Measurements from ENCODE around the gene JAML. TPM values are rescaled to one million over a fixed set of nuclear protein-coding genes. Genes with fewer than 3 reads are reported as not detected.

The JAML gene
- total and polyA plus RNA-seq, 2 of the 8 experiments (the other 6 are each of a cell fraction or from before 2014, with no cell fraction given): 0.12 to 0.58 TPM

Small RNAs within 50 kb of the gene (small RNA-seq; reads per million reads assigned to genes)
- not detected for gene HSPE1P18 (ENCODE audit: insufficient read depth)

Other genes with a start within 250 kb of the JAML start
- 0.11 and 0.31 TPM in 2 replicates for gene IL10RA, start 238.6 kb downstream of the JAML start, total RNA-seq (2021; fragmentation: NEBNext Ultra II Directional; extraction: Animal tissue kit (Norgen Biotek cat#: 25700))
- gene IL10RA, start 238.6 kb downstream of the JAML start, polyA plus RNA-seq (2011; rRNA removed): 0.05 and 0.16 TPM in 2 replicates
- gene TMPRSS4, start 147.9 kb downstream of the JAML start, total RNA-seq (2021; fragmentation: NEBNext Ultra II Directional; extraction: Animal tissue kit (Norgen Biotek cat#: 25700)): 0.58 and 0.69 TPM in 2 replicates
- 0.11 and 0.13 TPM in 2 replicates for gene TMPRSS4, start 147.9 kb downstream of the JAML start, polyA plus RNA-seq (2011; rRNA removed)
- gene SMIM35, start 138.0 kb downstream of the JAML start, total RNA-seq (2021; fragmentation: NEBNext Ultra II Directional; extraction: Animal tissue kit (Norgen Biotek cat#: 25700)): not detected in 2 replicates
- gene SMIM35, start 138.0 kb downstream of the JAML start, polyA plus RNA-seq (2011; rRNA removed): not detected in 2 replicates
- gene SCN4B, start 72.2 kb downstream of the JAML start, total RNA-seq (2021; fragmentation: NEBNext Ultra II Directional; extraction: Animal tissue kit (Norgen Biotek cat#: 25700)): 2.0 and 2.8 TPM in 2 replicates
- 4.1 and 4.9 TPM in 2 replicates for gene SCN4B, start 72.2 kb downstream of the JAML start, polyA plus RNA-seq (2011; rRNA removed)
- 0.13 and 0.24 TPM in 2 replicates for gene SCN2B, start 48.4 kb downstream of the JAML start, total RNA-seq (2021; fragmentation: NEBNext Ultra II Directional; extraction: Animal tissue kit (Norgen Biotek cat#: 25700))
- gene SCN2B, start 48.4 kb downstream of the JAML start, polyA plus RNA-seq (2011; rRNA removed): 0.09 and 0.14 TPM in 2 replicates
- gene MPZL3, start 27.4 kb upstream of the JAML start, total RNA-seq (2021; fragmentation: NEBNext Ultra II Directional; extraction: Animal tissue kit (Norgen Biotek cat#: 25700)): 3.3 and 3.9 TPM in 2 replicates
- gene MPZL3, start 27.4 kb upstream of the JAML start, polyA plus RNA-seq (2011; rRNA removed): 1.1 and 1.2 TPM in 2 replicates
- 2.4 and 2.6 TPM in 2 replicates for gene MPZL2, start 39.3 kb upstream of the JAML start, total RNA-seq (2021; fragmentation: NEBNext Ultra II Directional; extraction: Animal tissue kit (Norgen Biotek cat#: 25700))
- gene MPZL2, start 39.3 kb upstream of the JAML start, polyA plus RNA-seq (2011; rRNA removed): 2.3 and 3.2 TPM in 2 replicates
- gene CD3E, start 79.7 kb upstream of the JAML start, total RNA-seq (2021; fragmentation: NEBNext Ultra II Directional; extraction: Animal tissue kit (Norgen Biotek cat#: 25700)): not detected in 2 replicates
- 0.05 TPM in 1 of 2 replicates, not detected in the other for gene CD3E, start 79.7 kb upstream of the JAML start, polyA plus RNA-seq (2011; rRNA removed)
- gene CD3D, start 117.7 kb upstream of the JAML start, total RNA-seq (2021; fragmentation: NEBNext Ultra II Directional; extraction: Animal tissue kit (Norgen Biotek cat#: 25700)): not detected in 2 replicates
- not detected in 2 replicates for gene CD3D, start 117.7 kb upstream of the JAML start, polyA plus RNA-seq (2011; rRNA removed)
- not detected in 2 replicates for gene CD3G, start 119.3 kb upstream of the JAML start, total RNA-seq (2021; fragmentation: NEBNext Ultra II Directional; extraction: Animal tissue kit (Norgen Biotek cat#: 25700))
- 0.02 TPM in 1 of 2 replicates, not detected in the other for gene CD3G, start 119.3 kb upstream of the JAML start, polyA plus RNA-seq (2011; rRNA removed)
- 33.5 and 34.5 TPM in 2 replicates for gene UBE4A, start 134.6 kb upstream of the JAML start, total RNA-seq (2021; fragmentation: NEBNext Ultra II Directional; extraction: Animal tissue kit (Norgen Biotek cat#: 25700))
- 7.9 and 11.3 TPM in 2 replicates for gene UBE4A, start 134.6 kb upstream of the JAML start, polyA plus RNA-seq (2011; rRNA removed)
- 237 and 251 TPM in 2 replicates for gene ATP5MG, start 176.6 kb upstream of the JAML start, total RNA-seq (2021; fragmentation: NEBNext Ultra II Directional; extraction: Animal tissue kit (Norgen Biotek cat#: 25700))
- gene ATP5MG, start 176.6 kb upstream of the JAML start, polyA plus RNA-seq (2011; rRNA removed): 322 and 464 TPM in 2 replicates
- 59.1 and 62.1 TPM in 2 replicates for gene KMT2A, start 211.5 kb upstream of the JAML start, total RNA-seq (2021; fragmentation: NEBNext Ultra II Directional; extraction: Animal tissue kit (Norgen Biotek cat#: 25700))
- 32.0 and 35.9 TPM in 2 replicates for gene KMT2A, start 211.5 kb upstream of the JAML start, polyA plus RNA-seq (2011; rRNA removed)

All from H1 (cell line).